Endothelial cell (in vitro differentiated cells): Measurements from ENCODE around the gene TROAP. TPM values are rescaled to one million over a fixed set of nuclear protein-coding genes. Genes with fewer than 3 reads are reported as not detected.
A peak's percentile ranks its signal among the peaks of the same experiment; 100 is the strongest.

Experiments used
- DNase-seq: peaks from one replicate; pipeline ENCODE4 v3.0.0; 2021; ENCODE audit warnings: low spot score
- H3K27ac Mint-ChIP-seq: one replicate; pipeline ENCODE4 v1.8.0; 2021; ENCODE audit warnings: mixed read lengths, inconsistent platforms; ENCODE audit not compliant: unreplicated experiment
- H3K27me3 Mint-ChIP-seq: one replicate; pipeline ENCODE4 v1.8.0; 2021; ENCODE audit warnings: mild to moderate bottlenecking, moderate library complexity, mixed read lengths, inconsistent platforms; ENCODE audit not compliant: unreplicated experiment
- H3K36me3 Mint-ChIP-seq: one replicate; pipeline ENCODE4 v1.8.0; 2021; ENCODE audit warnings: mild to moderate bottlenecking, low read depth, mixed read lengths, inconsistent platforms; ENCODE audit not compliant: unreplicated experiment
- H3K4me1 Mint-ChIP-seq: one replicate; pipeline ENCODE4 v1.8.0; 2021; ENCODE audit warnings: mild to moderate bottlenecking, mixed read lengths, inconsistent platforms; ENCODE audit not compliant: unreplicated experiment
- H3K4me3 Mint-ChIP-seq: one replicate; pipeline ENCODE4 v1.8.0; 2021; ENCODE audit warnings: mild to moderate bottlenecking, mixed read lengths, inconsistent platforms; ENCODE audit not compliant: unreplicated experiment
- H3K9me3 Mint-ChIP-seq: one replicate; pipeline ENCODE4 v1.8.0; 2021; ENCODE audit warnings: mixed read lengths, inconsistent platforms; ENCODE audit not compliant: unreplicated experiment
- CTCF ChIP-seq: fragments of 200-600 bp; sonication (generic); IDR thresholded peaks from one replicate; pipeline ENCODE4 v1.5.0; 2021; ENCODE audit warnings: antibody characterized with exemption; ENCODE audit not compliant: unreplicated experiment
- total RNA-seq: library from RNA; stranded (reverse); fragmentation: NEBNext Ultra II Directional; extraction: Animal tissue kit (Norgen Biotek cat#: 25700); gene quantifications from one replicate; pipeline ENCODE4 v1.2.1, GENCODE V29; 2021; ENCODE audit not compliant: unreplicated experiment

TROAP gene
- total RNA-seq, 1 donor from 2014 or later, result 12.4 TPM

GRCh38 chr12:49328816-49329215, 5.8 kb downstream of the TROAP start:
- DNase-seq, result no peak
- Mint-ChIP-seq H3K27me3 (peaks cover 18% of the 10 kb centered on the region), H3K27ac (no peak overlapping the region), H3K4me1 (no peaks in the 10 kb centered on the region), H3K36me3 (peaks cover 4% of the 10 kb centered on the region), H3K9me3 (no peaks in the 10 kb centered on the region), H3K4me3 (no peak overlapping the region)
- no peak for TF ChIP-seq CTCF

- Mint-ChIP-seq H3K27ac (no peak overlapping the region), H3K4me3 (no peak overlapping the region), H3K36me3 (peaks cover 7% of the 10 kb centered on the region), H3K4me1 (no peaks in the 10 kb centered on the region), H3K27me3 (peaks cover 27% of the 10 kb centered on the region), H3K9me3 (no peaks in the 10 kb centered on the region)
- DNase-seq, result no peak
- TF ChIP-seq CTCF, result no peak
These were observed 7.1 kb downstream of the TROAP start for GRCh38 chr12:49330032-49330619.

GRCh38 chr12:49330631-49331379, 7.8 kb downstream of the TROAP start:
- Mint-ChIP-seq H3K4me1 (no peaks in the 10 kb centered on the region), H3K4me3 (no peak overlapping the region), H3K27ac (no peak overlapping the region), H3K9me3 (no peaks in the 10 kb centered on the region), H3K36me3 (peaks cover 12% of the 10 kb centered on the region), H3K27me3 (peaks cover 34% of the 10 kb centered on the region)
- no peak for DNase-seq
- no peak for TF ChIP-seq CTCF

- H3K9me3 Mint-ChIP-seq, result no peaks in the 10 kb centered on the region
- peaks cover 34% of the 10 kb centered on the region for H3K27me3 Mint-ChIP-seq
- TF ChIP-seq CTCF, result no peak
- H3K4me3 Mint-ChIP-seq, result no peak overlapping the region
- peak; percentile 79 for DNase-seq
- no peak overlapping the region for H3K27ac Mint-ChIP-seq
- peaks cover 12% of the 10 kb centered on the region for H3K36me3 Mint-ChIP-seq
- H3K4me1 Mint-ChIP-seq, result no peaks in the 10 kb centered on the region
These were observed 8.5 kb downstream of the TROAP start for GRCh38 chr12:49331380-49332222.
